Loucy (cell line): ENCODE measurements around the gene NAALADL2.

ENCODE experiments used
- H2AFZ ChIP-seq: fragments of 200-600 bp; sonication (generic); 2 replicates; pipeline ENCODE4 v1.6.0; 2016; ENCODE audit warnings: antibody characterized with exemption, mild to moderate bottlenecking, low read length, moderate library complexity
- H3F3A ChIP-seq: fragments of 200-600 bp; 2 replicates; pipeline ENCODE4 v1.6.0; 2016; ENCODE audit warnings: antibody characterized with exemption, low read depth, mild to moderate bottlenecking
- H3K27me3 ChIP-seq: fragments of 200-600 bp; sonication (generic); 2 replicates; pipeline ENCODE4 v1.6.1; 2014; ENCODE audit warnings: low read length, mild to moderate bottlenecking; ENCODE audit not compliant: insufficient read depth, poor library complexity, severe bottlenecking
- H3K36me3 ChIP-seq: fragments of 200-600 bp; sonication (generic); 2 replicates; pipeline ENCODE4 v1.6.1; 2016; ENCODE audit warnings: low read length; ENCODE audit not compliant: insufficient read depth
- H3K4me1 ChIP-seq: fragments of 200-600 bp; sonication (generic); 2 replicates; pipeline ENCODE4 v1.5.1; 2014; ENCODE audit warnings: low read length, mild to moderate bottlenecking; ENCODE audit not compliant: insufficient read depth, poor library complexity, severe bottlenecking
- H3K4me2 ChIP-seq: fragments of 200-600 bp; sonication (generic); 2 replicates; pipeline ENCODE4 v1.6.0; 2014; ENCODE audit warnings: antibody characterized with exemption, low read length, low read depth, mild to moderate bottlenecking; ENCODE audit not compliant: poor library complexity, severe bottlenecking
- H3K4me3 ChIP-seq: fragments of 200-600 bp; sonication (generic); 2 replicates; pipeline ENCODE4 v1.5.1; 2014; ENCODE audit warnings: low read length, mild to moderate bottlenecking, mixed read lengths; ENCODE audit not compliant: poor library complexity, severe bottlenecking
- H3K79me2 ChIP-seq: fragments of 200-600 bp; sonication (generic); 2 replicates; pipeline ENCODE4 v1.6.1; 2014; ENCODE audit warnings: low read length; ENCODE audit not compliant: insufficient read depth
- H3K9ac ChIP-seq: fragments of 200-600 bp; sonication (generic); 2 replicates; pipeline ENCODE4 v1.6.0; 2014; ENCODE audit warnings: mild to moderate bottlenecking, low read depth, low read length, moderate library complexity; ENCODE audit not compliant: poor library complexity, severe bottlenecking
- H3K9me2 ChIP-seq: fragments of 200-600 bp; sonication (generic); replicated peaks from 2 replicates; pipeline ENCODE4 v1.6.1; 2016; ENCODE audit warnings: low read depth, low read length, mixed read lengths
- H3K9me3 ChIP-seq: fragments of 200-600 bp; sonication (generic); 2 replicates; pipeline ENCODE4 v1.6.1; 2014; ENCODE audit warnings: mild to moderate bottlenecking, antibody characterized with exemption, low read length, low read depth; ENCODE audit not compliant: insufficient read depth
- H4K20me1 ChIP-seq: fragments of 200-600 bp; sonication (generic); 2 replicates; pipeline ENCODE4 v1.6.0; 2014; ENCODE audit warnings: antibody characterized with exemption, low read length, mild to moderate bottlenecking; ENCODE audit not compliant: insufficient read depth, poor library complexity, severe bottlenecking
- CTCF ChIP-seq: fragments of 200-600 bp; sonication (generic); conservative IDR thresholded peaks from 2 replicates; pipeline ENCODE4 v1.5.1; 2014; ENCODE audit warnings: mild to moderate bottlenecking, antibody characterized with exemption, low read length
- EZH2phosphoT487 ChIP-seq: fragments of 200-600 bp; IDR thresholded peaks from 2 replicates; pipeline ENCODE4 v1.6.1; 2018; ENCODE audit warnings: antibody characterized with exemption, mild to moderate bottlenecking, moderate library complexity, borderline replicate concordance

The NAALADL2 gene

GRCh38 chr3:175179055-175179454 lies 319.9 kb downstream of the NAALADL2 start:
- Histone ChIP-seq H3K4me1 (no peaks in the 10 kb centered on the region), H3K36me3 (no peaks in the 10 kb centered on the region), H3K9ac (no peak overlapping the region), H3K27me3 (no peaks in the 10 kb centered on the region), H3K4me3 (no peak overlapping the region), H3K4me2 (no peak overlapping the region), H2AFZ (no peak overlapping the region), H3F3A (no peaks in the 10 kb centered on the region), H3K9me2 (no peaks in the 10 kb centered on the region), H4K20me1 (no peaks in the 10 kb centered on the region), H3K9me3 (no peaks in the 10 kb centered on the region), H3K79me2 (no peaks in the 10 kb centered on the region)
- TF ChIP-seq CTCF (no peak), EZH2phosphoT487 (no peak)

- H3K9ac ChIP-seq, result no peak overlapping the region
- no peaks in the 10 kb centered on the region for H3K27me3 ChIP-seq
- no peak overlapping the region for H3K4me3 ChIP-seq
- H3K9me2 ChIP-seq, result no peaks in the 10 kb centered on the region; the same call in 1 of the 2 replicates
- no peaks in the 10 kb centered on the region for H3F3A ChIP-seq
- no peaks in the 10 kb centered on the region for H3K36me3 ChIP-seq
- H2AFZ ChIP-seq, result no peak overlapping the region
- TF ChIP-seq EZH2phosphoT487, result no peak
- TF ChIP-seq CTCF, result no peak
- H3K4me2 ChIP-seq, result no peak overlapping the region
- no peaks in the 10 kb centered on the region for H3K79me2 ChIP-seq
- no peaks in the 10 kb centered on the region for H4K20me1 ChIP-seq
- no peaks in the 10 kb centered on the region for H3K9me3 ChIP-seq
- no peaks in the 10 kb centered on the region for H3K4me1 ChIP-seq
Observed at GRCh38 chr3:175184392-175184791, 325.3 kb downstream of the NAALADL2 start.

GRCh38 chr3:175185903-175186302 lies 326.8 kb downstream of the NAALADL2 start:
- no peak overlapping the region for H2AFZ ChIP-seq
- no peaks in the 10 kb centered on the region for H3K79me2 ChIP-seq
- H4K20me1 ChIP-seq, result no peaks in the 10 kb centered on the region
- no peak overlapping the region for H3K4me3 ChIP-seq
- no peaks in the 10 kb centered on the region for H3K27me3 ChIP-seq
- H3K36me3 ChIP-seq, result no peaks in the 10 kb centered on the region
- H3K4me1 ChIP-seq, result no peaks in the 10 kb centered on the region
- H3K9me2 ChIP-seq, result no peaks in the 10 kb centered on the region; the same call in 1 of the 2 replicates
- H3K9me3 ChIP-seq, result no peaks in the 10 kb centered on the region
- no peak overlapping the region for H3K9ac ChIP-seq
- H3K4me2 ChIP-seq, result no peak overlapping the region
- no peaks in the 10 kb centered on the region for H3F3A ChIP-seq
- TF ChIP-seq EZH2phosphoT487 (no peak), CTCF (no peak)
